Measurements from ENCODE around the gene PPIL3.

GRCh38 chr2:200905618-200906296 is 16.9 kb upstream of the PPIL3 start:
- TF ChIP-seq L3MBTL2 (conservative IDR thresholded peaks at IDR 0.05) = no peak
- no peak for TF ChIP-seq SP1 (IDR thresholded peaks at IDR 0.05)
- TF ChIP-seq FOXM1 (IDR thresholded peaks at IDR 0.05; ENCODE audit: borderline replicate concordance) = no peak
- no peak for TF ChIP-seq HDGF (IDR thresholded peaks at IDR 0.05; ENCODE audit: borderline replicate concordance)
- TF ChIP-seq SUZ12 (IDR thresholded peaks at IDR 0.05) = no peak
